HepG2 (cell line): Measurements from ENCODE around the gene HOXA4. TPM values are rescaled to one million over a fixed set of nuclear protein-coding genes. Genes with fewer than 3 reads are reported as not detected.
A peak's percentile ranks its signal among the peaks of the same experiment; 100 is the strongest.

Source experiments
- ARID3A ChIP-seq: IDR thresholded peaks from 2 replicates; pipeline ENCODE4 v1.6.1; 2012; ENCODE audit warnings: low read depth, low read length, improper control_type of control experiment
- ARID5B ChIP-seq: IDR thresholded peaks from 2 replicates; pipeline ENCODE4 v1.4.0; 2020; ENCODE audit warnings: mild to moderate bottlenecking, missing genetic modification reagents
- BCL3 ChIP-seq: sonication (generic); formaldehyde crosslinking; IDR thresholded peaks from 2 replicates; pipeline ENCODE4 v1.5.1; 2020; ENCODE audit warnings: mild to moderate bottlenecking, missing genetic modification reagents, moderate library complexity
- RFXAP ChIP-seq: sonication (generic); formaldehyde crosslinking; IDR thresholded peaks from 2 replicates; pipeline ENCODE4 v1.4.0; 2020; ENCODE audit warnings: missing genetic modification reagents, borderline replicate concordance
- ZNF407 ChIP-seq: sonication (generic); formaldehyde crosslinking; IDR thresholded peaks from one replicate; pipeline ENCODE4 v1.5.1; 2020; ENCODE audit warnings: mild to moderate bottlenecking, missing genetic modification reagents; ENCODE audit errors: not compliant biosample characterization
- ZNF788 ChIP-seq: sonication (generic); formaldehyde crosslinking; IDR thresholded peaks from 2 replicates; pipeline ENCODE4 v1.5.0; 2020; ENCODE audit warnings: mild to moderate bottlenecking, missing genetic modification reagents, borderline replicate concordance
- polyA plus RNA-seq, 8 experiments: library from polyadenylated mRNA; depleted of rRNA in 3 of 8; stranded (reverse) in 7 of 8; unstranded in 1 of 8; fragments of >200 nt; fragmentation: Illumina TruSeq in 4 of 8; extraction: Trizol in 4 of 8; gene quantifications; 2 replicates each; pipeline versions ENCODE4 v1.2.1 to v1.2.3, GENCODE V29; 2011 to 2016; ENCODE audit warnings: low read depth in 4 of 8, missing spikeins in 1 of 8, mixed read lengths in 1 of 8; ENCODE audit not compliant: insufficient read depth in 1 of 8
- total RNA-seq, 5 experiments: library from RNA; depleted of rRNA; stranded (reverse); fragments of >200 nt; fragmentation: Illumina TruSeq; extraction: Trizol; gene quantifications; 2 replicates each; pipeline ENCODE4 v1.2.3, GENCODE V29; 2016; ENCODE audit warnings: low read depth in 1 of 5

The HOXA4 gene
- total and polyA plus RNA-seq, 2 of the 13 experiments (the other 11 are each of a cell fraction or from before 2014, with no cell fraction given): 2.4 to 5.4 TPM

GRCh38 chr7:27143023-27143949 lies 12.7 kb upstream of the HOXA4 start, which contains the start of gene HOXA5 (continued):
- TF ChIP-seq ZNF407 (CRISPR knock-in tag) (no peak), ARID3A (0 out of 2 replicates have a peak, but pooled peaks have one; percentile 12), BCL3 (CRISPR knock-in tag) (no peak), ARID5B (CRISPR knock-in tag) (peak; percentile 45; the same call in 1 of the 2 replicates), RFXAP (CRISPR knock-in tag) (no peak), ZNF788 (peak; percentile 26; the same call in 1 of the 2 replicates)
